Measurements from ENCODE around the gene NAA20. TPM values are rescaled to one million over a fixed set of nuclear protein-coding genes. Genes with fewer than 3 reads are reported as not detected.

The NAA20 gene
- total and polyA plus RNA-seq, 2 of the 13 experiments (the other 11 are each of a cell fraction or from before 2014, with no cell fraction given) = 81.9 to 82.8 TPM

DNA sequence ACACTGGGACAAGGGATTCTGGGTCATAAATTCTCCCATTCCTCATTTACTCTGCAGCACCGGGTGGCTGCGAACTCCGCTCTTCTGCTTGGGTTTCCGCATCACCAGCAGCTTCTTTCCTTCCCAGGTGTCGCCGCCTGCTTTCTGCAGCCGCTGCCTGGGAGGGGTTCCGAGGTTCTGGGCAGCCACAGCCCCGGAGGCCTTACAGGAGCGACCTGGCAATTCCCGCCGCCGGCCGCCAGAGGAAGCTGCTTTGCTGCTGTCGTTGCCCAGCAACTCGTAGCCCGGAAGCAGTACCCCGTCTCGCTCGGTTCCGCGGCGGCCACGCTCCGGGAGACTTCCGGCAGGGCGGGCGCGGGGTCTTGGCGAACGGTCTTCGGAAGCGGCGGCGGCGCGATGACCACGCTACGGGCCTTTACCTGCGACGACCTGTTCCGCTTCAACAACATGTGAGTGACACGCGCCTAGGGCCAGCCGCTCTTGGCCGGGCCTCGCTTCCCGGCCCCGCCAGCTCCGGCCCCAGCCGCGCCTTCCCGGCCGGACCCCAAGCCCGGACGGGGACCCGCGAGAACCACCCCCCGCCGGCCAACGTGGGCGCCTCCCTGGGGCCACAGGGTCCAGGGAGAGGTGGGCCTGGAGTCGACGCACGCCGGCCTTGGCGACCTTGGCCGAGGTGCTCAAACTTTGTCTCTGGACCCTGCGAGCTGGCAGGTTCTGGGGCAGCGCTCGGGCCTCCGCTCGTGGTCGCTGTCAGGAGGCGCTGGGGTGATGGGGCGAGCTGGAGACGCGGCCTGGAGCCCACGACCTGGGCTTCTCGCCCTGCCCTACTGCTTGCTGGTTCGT is at the start of gene NAA20 (continued):
- TF ChIP-seq TEF (CRISPR knock-in tag; IDR thresholded peaks at IDR 0.05) (no peak), ZBTB21 (CRISPR knock-in tag; IDR thresholded peaks at IDR 0.05) (no peak; the same call in 1 of the 2 replicates), PAXIP1 (CRISPR knock-in tag; conservative IDR thresholded peaks at IDR 0.05) (peak; percentile 80), TBX3 (IDR thresholded peaks at IDR 0.05; ENCODE audit: borderline replicate concordance) (peak; percentile 26; the same call in 1 of the 2 replicates), TMF1 (CRISPR knock-in tag; IDR thresholded peaks at IDR 0.05; ENCODE audit: low read depth) (peak; percentile 97), POLR2A (IDR thresholded peaks at IDR 0.05; ENCODE audit: insufficient read depth in 1 of 2, low read depth in 2 of 2, low read length in 2 of 2) (peak; percentile 36 to 87; a peak in 3 of 4 replicates), FOXA1 (IDR thresholded peaks at IDR 0.05) (no peak), FOXA1 (CRISPR knock-in tag; IDR thresholded peaks at IDR 0.05) (0 out of 2 replicates have a peak, but pooled peaks have one; percentile 35), LRRFIP1 (CRISPR knock-in tag; conservative IDR thresholded peaks at IDR 0.05) (peak; percentile 86; the same call in 1 of the 2 replicates), ZNF788 (CRISPR knock-in tag; IDR thresholded peaks at IDR 0.05; ENCODE audit: borderline replicate concordance) (peak; percentile 95; the same call in 1 of the 2 replicates), HES4 (CRISPR knock-in tag; IDR thresholded peaks at IDR 0.05; ENCODE audit: borderline replicate concordance) (peak; percentile 95), HOXD1 (CRISPR knock-in tag; IDR thresholded peaks at IDR 0.05) (peak; percentile 89), HOXA9 (CRISPR knock-in tag; IDR thresholded peaks at IDR 0.05; ENCODE audit: borderline replicate concordance) (peak; percentile 95), ZFP36L1 (CRISPR knock-in tag; IDR thresholded peaks at IDR 0.05) (peak; percentile 90; the same call in 1 of the 2 replicates), ZSCAN21 (CRISPR knock-in tag; IDR thresholded peaks at IDR 0.05; ENCODE audit: borderline replicate concordance) (peak; percentile 99), ZNF614 (CRISPR knock-in tag; IDR thresholded peaks at IDR 0.05; ENCODE audit: borderline replicate concordance) (peak; percentile 85; the same call in 1 of the 2 replicates), ZNF121 (CRISPR knock-in tag; IDR thresholded peaks at IDR 0.05) (peak; percentile 78), FIP1L1 (IDR thresholded peaks at IDR 0.05; ENCODE audit: borderline replicate concordance, insufficient read depth, low read depth, low read length) (0 out of 2 replicates have a peak, but pooled peaks have one; percentile 70)
- TF ChIP-seq, protein P1, sequence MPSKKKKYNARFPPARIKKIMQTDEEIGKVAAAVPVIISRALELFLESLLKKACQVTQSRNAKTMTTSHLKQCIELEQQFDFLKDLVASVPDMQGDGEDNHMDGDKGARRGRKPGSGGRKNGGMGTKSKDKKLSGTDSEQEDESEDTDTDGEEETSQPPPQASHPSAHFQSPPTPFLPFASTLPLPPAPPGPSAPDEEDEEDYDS (CRISPR knock-in tag; IDR thresholded peaks at IDR 0.05) = peak; percentile 11; the same call in 1 of the 2 replicates
- TF ChIP-seq, protein P2, sequence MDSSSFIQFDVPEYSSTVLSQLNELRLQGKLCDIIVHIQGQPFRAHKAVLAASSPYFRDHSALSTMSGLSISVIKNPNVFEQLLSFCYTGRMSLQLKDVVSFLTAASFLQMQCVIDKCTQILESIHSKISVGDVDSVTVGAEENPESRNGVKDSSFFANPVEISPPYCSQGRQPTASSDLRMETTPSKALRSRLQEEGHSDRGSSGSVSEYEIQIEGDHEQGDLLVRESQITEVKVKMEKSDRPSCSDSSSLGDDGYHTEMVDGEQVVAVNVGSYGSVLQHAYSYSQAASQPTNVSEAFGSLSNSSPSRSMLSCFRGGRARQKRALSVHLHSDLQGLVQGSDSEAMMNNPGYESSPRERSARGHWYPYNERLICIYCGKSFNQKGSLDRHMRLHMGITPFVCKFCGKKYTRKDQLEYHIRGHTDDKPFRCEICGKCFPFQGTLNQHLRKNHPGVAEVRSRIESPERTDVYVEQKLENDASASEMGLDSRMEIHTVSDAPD (CRISPR knock-in tag; IDR thresholded peaks at IDR 0.05) = peak; percentile 40; the same call in 1 of the 2 replicates
